GM21528 (cell line): ENCODE data around the gene FBLN7.
"Not testable (repeated sequence)": the region's sequence is repeated elsewhere in the genome, so short reads cannot be mapped to it uniquely, and the experiment has no call there.

ENCODE experiments used
- ATAC-seq: cut with Tn5 transposase; IDR thresholded peaks from one replicate; pipeline ENCODE4 v1.9.1; 2021; ENCODE audit warnings: mild to moderate bottlenecking, moderate library complexity; ENCODE audit not compliant: unreplicated experiment, low FRiP score

FBLN7 gene

GRCh38 chr2:112138159-112139032, at the start of gene FBLN7:
FBLN7 (plus strand) TSS chr2:112138385; CDS start chr2:112138656, 271 bp downstream.
- ATAC-seq = no peak

GRCh38 chr2:112089375-112089774, 48.8 kb upstream of the FBLN7 start:
- no peak for ATAC-seq

GRCh38 chr2:112092286-112093041, 45.7 kb upstream of the FBLN7 start:
- ATAC-seq = no peak

GRCh38 chr2:112093216-112093615, 45.0 kb upstream of the FBLN7 start:
- ATAC-seq = no peak

- ATAC-seq = no peak
Measured at GRCh38 chr2:112095681-112096080, 42.5 kb upstream of the FBLN7 start.

GRCh38 chr2:112096098-112096497, 42.1 kb upstream of the FBLN7 start:
- ATAC-seq = no peak

- ATAC-seq = no peak
Measured at GRCh38 chr2:112108178-112108832, 29.9 kb upstream of the FBLN7 start.

- ATAC-seq = no peak
Measured at GRCh38 chr2:112109278-112109677, 28.9 kb upstream of the FBLN7 start.

- ATAC-seq = no peak
Measured at GRCh38 chr2:112110966-112111365, 27.2 kb upstream of the FBLN7 start.

- not testable (repeated sequence) for ATAC-seq
Measured at GRCh38 chr2:112113354-112113753, 24.8 kb upstream of the FBLN7 start.

- no peak for ATAC-seq
Measured at GRCh38 chr2:112118148-112118547, 20.0 kb upstream of the FBLN7 start.

- ATAC-seq = no peak
Measured at GRCh38 chr2:112121682-112122254, 16.4 kb upstream of the FBLN7 start.

- ATAC-seq = no peak
Measured at GRCh38 chr2:112129060-112129459, 9.1 kb upstream of the FBLN7 start.

GRCh38 chr2:112133344-112133743, 4.8 kb upstream of the FBLN7 start:
- no peak for ATAC-seq

GRCh38 chr2:112134120-112134519, 4.1 kb upstream of the FBLN7 start:
- no peak for ATAC-seq

- ATAC-seq = no peak
Measured at GRCh38 chr2:112136096-112136495, 2.1 kb upstream of the FBLN7 start.

GRCh38 chr2:112137516-112138158, 548 bp upstream of the FBLN7 start:
- no peak for ATAC-seq

GRCh38 chr2:112139033-112139614, 939 bp downstream of the FBLN7 start:
- not testable (repeated sequence) for ATAC-seq

GRCh38 chr2:112139661-112140204, 1.5 kb downstream of the FBLN7 start:
- not testable (repeated sequence) for ATAC-seq
